ENCODE data around the gene PALD1. TPM values are rescaled to one million over a fixed set of nuclear protein-coding genes. Genes with fewer than 3 reads are reported as not detected.

PALD1 gene
- total and polyA plus RNA-seq, 2 of the 13 experiments (the other 11 are each of a cell fraction or from before 2014, with no cell fraction given) = 0.07 to 0.09 TPM

GRCh38 chr10:70457759-70458305 lies 20.7 kb upstream of the PALD1 start:
- no peak overlapping the region for H3K27ac ChIP-seq (ENCODE audit: extremely low read length, insufficient read depth, low read length)
- H3K4me2 ChIP-seq (ENCODE audit: low read depth, low read length) = no peak overlapping the region
- no peak for FAIRE-seq
- no peak for ATAC-seq
- TF ChIP-seq HOXA5 (CRISPR knock-in tag; IDR thresholded peaks at IDR 0.05) = no peak
- TF ChIP-seq PBX3 (CRISPR knock-in tag; IDR thresholded peaks at IDR 0.05; ENCODE audit: borderline replicate concordance) = no peak
- no peak for TF ChIP-seq TCF12 (IDR thresholded peaks at IDR 0.05)
- TF ChIP-seq TCF12 (CRISPR knock-in tag; IDR thresholded peaks at IDR 0.05) = no peak
- no peak for TF ChIP-seq ZNF629 (CRISPR knock-in tag; conservative IDR thresholded peaks at IDR 0.05)
- no peak for TF ChIP-seq MIXL1 (CRISPR knock-in tag; IDR thresholded peaks at IDR 0.05)
- no peak for TF ChIP-seq PRDM10 (CRISPR knock-in tag; IDR thresholded peaks at IDR 0.05; ENCODE audit: low read depth)
- TF ChIP-seq ASH2L (IDR thresholded peaks at IDR 0.05; ENCODE audit: insufficient read length, low read depth, low read length) = no peak
- no peak for TF ChIP-seq ZNF501 (CRISPR knock-in tag; IDR thresholded peaks at IDR 0.05)
- TF ChIP-seq ZFP37 (CRISPR knock-in tag; IDR thresholded peaks at IDR 0.05; ENCODE audit: borderline replicate concordance) = no peak
- TF ChIP-seq WIZ (CRISPR knock-in tag; IDR thresholded peaks at IDR 0.05) = no peak
- TF ChIP-seq SAFB2 (CRISPR knock-in tag; IDR thresholded peaks at IDR 0.05; ENCODE audit: borderline replicate concordance, low read depth) = no peak
- no peak for TF ChIP-seq SMARCC2 (IDR thresholded peaks at IDR 0.05)
- no peak for TF ChIP-seq ZNF790 (CRISPR knock-in tag; IDR thresholded peaks at IDR 0.05; ENCODE audit: borderline replicate concordance)
- TF ChIP-seq MEF2D (CRISPR knock-in tag; IDR thresholded peaks at IDR 0.05) = no peak
- TF ChIP-seq ZNF644 (CRISPR knock-in tag; IDR thresholded peaks at IDR 0.05; ENCODE audit: low read depth) = no peak
- no peak for TF ChIP-seq SP5 (CRISPR knock-in tag; IDR thresholded peaks at IDR 0.05; ENCODE audit: borderline replicate concordance, low read depth)
- no peak for TF ChIP-seq ZNF256 (CRISPR knock-in tag; conservative IDR thresholded peaks at IDR 0.05)
- no peak for TF ChIP-seq PRPF4 (IDR thresholded peaks at IDR 0.05; ENCODE audit: low read depth, low read length, poor library complexity, severe bottlenecking)
- no peak for TF ChIP-seq ZNF383 (CRISPR knock-in tag; IDR thresholded peaks at IDR 0.05; ENCODE audit: borderline replicate concordance)
- no TSS peak for BruUV-seq (replicated peaks)
- H3K27me3 ChIP-seq (ENCODE audit: control insufficient read depth in 1 of 2, insufficient read depth in 2 of 2, low read length in 2 of 2) = peaks cover 1 to 30% of the 10 kb centered on the region in 2 experiments; a peak in 4 of 5 replicates
- 73% methylated on average over 16 of the region's 17 CpGs for WGBS (ENCODE audit: low lambda C conversion rate)
- H2AFZ ChIP-seq (ENCODE audit: low read length) = no peak overlapping the region
- in situ Hi-C loops (cut with HindIII; ENCODE audit: extremely low pct_ligation_motif_present, low pct_unique_long_range_greater_than_20kb) = no loop called here
- no peaks in the 10 kb centered on the region for H3K4me1 ChIP-seq (ENCODE audit: insufficient read depth, low read length)
- no peak overlapping the region for H3K9ac ChIP-seq (ENCODE audit: insufficient read depth, low read depth, low read length)
- no peak for DNase-seq (ENCODE audit: low spot score)
- POLR2A ChIA-PET = no interaction called here
- intact Hi-C loops (cut with micrococcal nuclease; ENCODE audit: unreplicated experiment) = no loop called here
- no peaks in the 10 kb centered on the region for H3K9me3 ChIP-seq (ENCODE audit: low read length)
- no peak overlapping the region for H3K4me3 ChIP-seq (replicated peaks in 1 of 3; ENCODE audit: insufficient read depth in 1 of 3, low read depth in 2 of 3, low read length in 3 of 3)
- H3K79me2 ChIP-seq (ENCODE audit: insufficient read depth, low read length) = no peaks in the 10 kb centered on the region
- no peaks in the 10 kb centered on the region for H4K20me1 ChIP-seq (ENCODE audit: insufficient read depth, low read length)
- CTCF ChIA-PET (ENCODE audit: low intra/inter-chr PET ratio, low total read pairs) = no interaction called here
- H3K36me3 ChIP-seq (replicated peaks in 1 of 2; ENCODE audit: control insufficient read depth in 1 of 2, insufficient read depth in 2 of 2, low read length in 2 of 2) = no peaks in the 10 kb centered on the region

All from HepG2 (cell line).